ENCODE measurements around the gene PCDHA6.
"Not testable (repeated sequence)": the region's sequence is repeated elsewhere in the genome, so short reads cannot be mapped to it uniquely, and the experiment has no call there.

PCDHA6 gene

DNA sequence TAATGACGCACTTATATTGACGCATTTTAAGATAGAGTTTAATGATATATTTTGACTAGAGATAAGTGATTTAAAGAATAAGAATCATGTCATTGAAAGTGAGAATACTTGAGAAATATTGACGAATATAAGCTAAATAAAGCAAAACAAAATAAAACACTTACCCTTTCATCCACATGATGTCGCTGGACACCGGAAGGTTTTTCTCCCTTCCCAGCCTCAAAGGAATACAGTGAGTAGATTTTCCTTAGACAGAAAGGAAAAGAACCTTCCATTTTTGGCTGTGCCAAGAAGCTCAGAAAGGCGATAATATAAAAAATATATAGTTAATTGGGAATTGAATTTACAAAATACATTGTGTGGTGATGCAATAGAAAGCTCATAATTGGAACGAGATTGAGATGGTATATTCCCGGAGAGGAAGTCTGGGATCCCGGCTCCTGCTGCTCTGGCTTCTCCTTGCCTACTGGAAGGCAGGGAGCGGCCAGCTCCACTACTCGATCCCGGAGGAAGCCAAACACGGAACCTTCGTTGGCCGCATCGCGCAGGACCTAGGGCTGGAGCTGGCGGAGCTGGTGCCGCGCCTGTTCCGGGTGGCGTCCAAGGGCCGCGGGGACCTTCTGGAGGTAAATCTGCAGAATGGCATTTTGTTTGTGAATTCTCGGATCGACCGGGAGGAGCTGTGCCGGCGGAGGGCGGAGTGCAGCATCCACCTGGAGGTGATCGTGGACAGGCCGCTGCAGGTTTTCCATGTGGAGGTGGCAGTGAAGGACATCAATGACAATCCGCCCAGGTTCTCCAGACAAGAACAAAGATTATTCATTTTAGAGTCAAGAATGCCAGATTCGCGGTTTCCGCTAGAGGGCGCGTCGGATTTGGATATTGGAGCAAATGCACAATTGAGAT lies 6.1 kb upstream of the PCDHA6 start, which contains the start of gene PCDHA5:
PCDHA5 (plus strand) TSS at position 239 of the 906 bp plus-strand sequence.
- DNase-seq (ENCODE audit: low spot score), result no peak

DNA sequence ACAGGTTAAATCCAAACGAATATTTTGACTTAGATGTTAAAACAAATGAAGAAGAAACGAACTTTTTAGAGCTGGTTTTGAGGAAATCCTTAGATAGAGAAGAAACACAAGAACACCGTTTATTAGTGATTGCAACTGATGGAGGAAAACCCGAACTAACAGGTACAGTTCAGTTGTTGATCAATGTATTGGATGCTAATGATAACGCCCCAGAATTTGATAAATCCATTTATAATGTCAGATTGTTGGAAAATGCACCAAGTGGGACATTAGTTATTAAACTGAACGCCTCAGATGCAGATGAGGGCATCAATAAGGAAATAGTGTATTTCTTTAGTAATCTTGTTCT lies 5.5 kb upstream of the PCDHA6 start:
- no peak for DNase-seq (ENCODE audit: low spot score)

DNA sequence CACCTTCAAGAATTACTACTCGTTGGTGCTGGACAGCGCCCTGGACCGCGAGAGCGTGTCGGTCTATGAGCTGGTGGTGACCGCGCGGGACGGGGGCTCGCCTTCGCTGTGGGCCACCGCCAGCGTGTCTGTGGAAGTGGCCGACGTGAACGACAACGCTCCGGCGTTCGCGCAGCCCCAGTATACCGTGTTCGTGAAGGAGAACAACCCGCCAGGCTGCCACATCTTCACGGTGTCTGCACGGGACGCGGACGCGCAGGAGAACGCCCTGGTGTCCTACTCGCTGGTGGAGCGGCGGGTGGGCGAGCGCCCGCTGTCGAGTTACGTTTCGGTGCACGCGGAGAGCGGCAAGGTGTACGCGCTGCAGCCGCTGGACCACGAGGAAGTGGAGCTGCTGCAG lies 4.8 kb upstream of the PCDHA6 start:
- DNase-seq (ENCODE audit: low spot score), result not testable (repeated sequence)

DNA sequence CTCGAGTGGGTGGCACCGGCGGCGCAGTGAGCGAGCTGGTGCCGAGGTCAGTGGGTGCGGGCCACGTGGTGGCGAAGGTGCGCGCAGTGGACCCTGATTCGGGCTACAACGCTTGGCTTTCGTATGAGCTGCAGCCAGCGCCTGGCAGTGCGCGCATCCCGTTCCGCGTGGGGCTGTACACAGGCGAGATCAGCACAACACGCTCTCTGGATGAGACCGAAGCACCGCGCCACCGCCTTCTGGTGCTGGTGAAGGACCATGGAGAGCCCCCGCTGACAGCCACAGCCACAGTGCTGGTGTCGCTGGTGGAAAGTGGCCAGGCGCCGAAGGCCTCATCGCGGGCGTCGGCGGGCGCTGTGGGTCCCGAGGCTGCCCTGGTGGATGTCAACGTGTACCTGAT lies 4.3 kb upstream of the PCDHA6 start:
- DNase-seq (ENCODE audit: low spot score), result no peak

DNA sequence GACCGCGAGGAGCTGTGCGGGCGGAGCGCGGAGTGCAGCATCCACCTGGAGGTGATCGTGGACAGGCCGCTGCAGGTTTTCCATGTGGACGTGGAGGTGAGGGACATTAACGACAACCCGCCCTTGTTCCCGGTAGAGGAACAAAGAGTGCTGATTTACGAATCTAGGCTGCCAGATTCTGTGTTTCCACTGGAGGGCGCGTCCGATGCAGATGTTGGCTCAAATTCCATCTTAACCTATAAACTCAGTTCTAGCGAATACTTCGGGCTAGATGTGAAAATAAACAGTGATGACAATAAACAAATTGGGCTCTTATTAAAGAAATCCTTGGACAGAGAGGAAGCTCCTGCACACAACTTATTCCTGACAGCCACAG lies 590 bp downstream of the PCDHA6 start:
- no peak for DNase-seq (ENCODE audit: low spot score)

DNA sequence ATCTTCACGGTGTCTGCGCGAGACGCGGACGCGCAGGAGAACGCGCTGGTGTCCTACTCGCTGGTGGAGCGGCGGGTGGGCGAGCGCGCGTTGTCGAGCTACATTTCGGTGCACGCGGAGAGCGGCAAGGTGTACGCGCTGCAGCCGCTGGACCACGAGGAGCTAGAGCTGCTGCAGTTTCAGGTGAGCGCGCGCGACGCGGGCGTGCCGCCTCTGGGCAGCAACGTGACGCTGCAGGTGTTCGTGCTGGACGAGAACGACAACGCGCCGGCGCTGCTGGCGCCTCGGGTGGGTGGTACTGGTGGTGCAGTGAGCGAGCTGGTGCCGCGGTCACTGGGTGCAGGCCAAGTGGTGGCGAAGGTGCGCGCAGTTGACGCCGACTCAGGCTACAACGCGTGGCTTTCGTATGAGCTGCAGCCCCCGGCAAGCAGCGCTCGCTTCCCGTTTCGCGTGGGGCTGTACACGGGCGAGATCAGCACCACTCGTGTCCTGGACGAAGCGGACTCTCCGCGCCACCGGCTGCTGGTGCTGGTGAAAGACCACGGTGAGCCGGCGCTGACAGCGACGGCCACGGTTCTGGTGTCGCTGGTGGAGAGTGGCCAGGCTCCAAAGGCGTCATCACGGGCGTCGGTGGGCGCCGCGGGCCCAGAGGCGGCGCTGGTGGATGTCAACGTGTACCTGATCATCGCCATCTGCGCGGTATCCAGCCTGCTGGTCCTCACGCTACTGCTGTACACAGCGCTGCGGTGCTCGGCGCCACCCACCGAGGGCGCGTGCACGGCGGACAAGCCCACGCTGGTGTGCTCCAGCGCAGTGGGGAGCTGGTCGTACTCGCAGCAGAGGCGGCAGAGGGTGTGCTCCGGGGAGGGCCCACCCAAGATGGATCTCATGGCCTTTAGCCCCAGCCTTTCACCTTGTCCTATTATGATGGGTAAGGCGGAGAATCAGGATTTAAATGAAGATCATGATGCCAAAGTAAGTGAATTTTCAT lies 2.0 kb downstream of the PCDHA6 start:
- not testable (repeated sequence) for DNase-seq (ENCODE audit: low spot score)

DNA sequence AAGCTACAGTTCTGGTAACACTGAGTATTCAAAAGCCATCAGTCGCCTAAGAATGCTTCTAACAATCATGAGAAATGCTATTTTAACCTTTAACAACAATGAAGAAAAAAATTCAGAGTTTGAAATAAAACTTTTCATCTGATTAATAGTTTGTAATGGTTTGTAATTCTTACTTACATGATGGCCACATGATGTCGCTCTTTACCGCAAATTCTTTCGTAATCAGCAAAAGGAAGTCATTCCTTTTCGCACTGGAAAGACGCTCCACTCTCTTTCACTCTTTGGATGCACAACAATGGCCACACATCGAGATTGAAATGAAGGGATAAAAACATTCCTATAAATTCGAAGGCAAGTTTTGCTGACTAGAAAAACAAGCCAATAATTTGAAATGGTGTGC lies 6.2 kb downstream of the PCDHA6 start, which contains the start of gene PCDHA7:
PCDHA7 (plus strand) TSS at position 277 of the 400 bp plus-strand sequence; CDS start at position 392, 115 bp downstream.
- DNase-seq (ENCODE audit: low spot score), result no peak

DNA sequence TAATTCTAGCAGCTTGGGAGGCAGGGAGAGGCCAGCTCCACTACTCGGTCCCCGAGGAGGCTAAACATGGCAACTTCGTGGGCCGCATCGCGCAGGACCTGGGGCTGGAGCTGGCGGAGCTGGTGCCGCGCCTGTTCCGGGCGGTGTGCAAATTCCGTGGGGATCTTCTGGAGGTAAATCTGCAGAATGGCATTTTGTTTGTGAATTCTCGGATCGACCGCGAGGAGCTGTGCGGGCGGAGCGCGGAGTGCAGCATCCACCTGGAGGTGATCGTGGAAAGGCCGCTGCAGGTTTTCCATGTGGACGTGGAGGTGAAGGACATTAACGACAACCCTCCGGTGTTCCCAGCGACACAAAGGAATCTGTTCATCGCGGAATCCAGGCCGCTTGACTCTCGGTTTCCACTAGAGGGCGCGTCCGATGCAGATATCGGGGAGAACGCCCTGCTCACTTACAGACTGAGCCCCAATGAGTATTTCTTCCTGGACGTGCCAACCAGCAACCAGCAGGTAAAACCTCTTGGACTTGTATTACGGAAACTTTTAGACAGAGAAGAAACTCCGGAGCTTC lies 6.8 kb downstream of the PCDHA6 start:
- DNase-seq (ENCODE audit: low spot score), result not testable (repeated sequence)

DNA sequence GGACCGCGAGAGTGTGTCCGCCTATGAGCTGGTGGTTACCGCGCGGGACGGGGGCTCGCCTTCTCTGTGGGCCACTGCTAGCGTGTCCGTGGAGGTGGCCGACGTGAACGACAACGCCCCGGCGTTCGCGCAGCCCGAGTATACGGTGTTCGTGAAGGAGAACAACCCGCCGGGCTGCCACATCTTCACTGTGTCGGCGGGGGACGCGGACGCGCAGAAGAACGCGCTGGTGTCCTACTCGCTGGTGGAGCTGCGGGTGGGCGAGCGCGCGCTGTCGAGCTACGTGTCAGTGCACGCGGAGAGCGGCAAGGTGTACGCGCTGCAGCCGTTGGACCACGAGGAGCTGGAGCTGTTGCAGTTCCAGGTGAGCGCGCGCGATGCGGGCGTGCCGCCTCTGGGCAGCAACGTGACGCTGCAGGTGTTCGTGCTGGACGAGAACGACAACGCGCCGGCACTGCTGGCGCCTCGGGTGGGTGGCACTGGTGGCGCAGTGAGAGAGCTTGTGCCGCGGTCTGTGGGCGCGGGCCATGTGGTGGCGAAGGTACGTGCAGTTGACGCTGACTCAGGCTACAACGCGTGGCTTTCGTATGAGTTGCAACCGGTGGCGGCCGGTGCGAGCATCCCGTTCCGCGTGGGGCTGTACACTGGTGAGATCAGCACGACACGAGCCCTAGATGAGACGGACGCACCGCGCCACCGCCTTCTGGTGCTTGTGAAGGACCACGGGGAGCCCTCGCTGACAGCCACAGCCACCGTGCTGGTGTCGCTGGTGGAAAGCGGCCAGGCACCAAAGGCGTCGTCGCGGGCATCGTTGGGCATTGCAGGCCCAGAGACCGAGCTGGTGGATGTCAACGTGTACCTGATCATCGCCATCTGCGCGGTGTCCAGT lies 8.1 kb downstream of the PCDHA6 start:
- no peak for DNase-seq (ENCODE audit: low spot score)

DNA sequence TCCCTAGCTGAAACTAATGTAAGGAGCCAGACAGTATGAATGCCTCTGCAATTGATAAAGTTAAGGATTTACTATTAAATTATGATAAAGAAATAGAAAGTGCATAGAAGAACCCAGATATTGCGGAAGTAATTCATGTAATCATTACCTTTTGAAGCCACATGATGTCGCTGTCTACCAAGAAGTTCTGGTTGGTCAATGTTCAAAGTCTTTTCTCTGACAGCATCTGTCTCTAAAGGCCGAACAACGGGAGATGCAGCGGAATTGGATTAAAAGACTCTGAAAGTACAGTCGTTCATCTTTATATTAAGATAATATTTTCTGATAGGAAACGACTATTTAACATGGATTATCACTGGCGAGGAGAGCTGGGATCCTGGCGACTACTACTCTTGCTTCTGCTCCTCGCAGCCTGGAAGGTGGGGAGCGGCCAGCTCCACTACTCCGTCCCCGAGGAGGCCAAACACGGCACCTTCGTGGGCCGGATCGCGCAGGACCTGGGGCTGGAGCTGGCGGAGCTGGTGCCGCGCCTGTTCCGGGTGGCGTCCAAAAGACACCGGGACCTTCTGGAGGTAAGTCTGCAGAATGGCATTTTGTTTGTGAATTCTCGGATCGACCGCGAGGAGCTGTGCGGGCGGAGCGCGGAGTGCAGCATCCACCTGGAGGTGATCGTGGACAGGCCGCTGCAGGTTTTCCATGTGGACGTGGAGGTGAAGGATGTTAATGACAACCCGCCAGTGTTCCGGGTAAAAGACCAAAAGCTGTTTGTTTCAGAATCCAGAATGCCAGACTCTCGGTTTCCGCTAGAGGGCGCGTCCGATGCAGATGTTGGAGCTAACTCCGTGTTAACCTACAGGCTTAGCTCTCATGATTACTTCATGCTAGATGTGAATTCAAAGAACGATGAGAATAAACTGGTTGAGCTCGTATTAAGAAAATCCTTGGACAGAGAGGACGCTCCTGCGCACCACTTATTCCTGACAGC lies 13.5 kb downstream of the PCDHA6 start, which contains the start of gene PCDHA8:
PCDHA8 (plus strand) TSS at position 210 of the 985 bp plus-strand sequence; CDS start at position 345, 135 bp downstream.
- peak; percentile 4 for DNase-seq (ENCODE audit: low spot score)

DNA sequence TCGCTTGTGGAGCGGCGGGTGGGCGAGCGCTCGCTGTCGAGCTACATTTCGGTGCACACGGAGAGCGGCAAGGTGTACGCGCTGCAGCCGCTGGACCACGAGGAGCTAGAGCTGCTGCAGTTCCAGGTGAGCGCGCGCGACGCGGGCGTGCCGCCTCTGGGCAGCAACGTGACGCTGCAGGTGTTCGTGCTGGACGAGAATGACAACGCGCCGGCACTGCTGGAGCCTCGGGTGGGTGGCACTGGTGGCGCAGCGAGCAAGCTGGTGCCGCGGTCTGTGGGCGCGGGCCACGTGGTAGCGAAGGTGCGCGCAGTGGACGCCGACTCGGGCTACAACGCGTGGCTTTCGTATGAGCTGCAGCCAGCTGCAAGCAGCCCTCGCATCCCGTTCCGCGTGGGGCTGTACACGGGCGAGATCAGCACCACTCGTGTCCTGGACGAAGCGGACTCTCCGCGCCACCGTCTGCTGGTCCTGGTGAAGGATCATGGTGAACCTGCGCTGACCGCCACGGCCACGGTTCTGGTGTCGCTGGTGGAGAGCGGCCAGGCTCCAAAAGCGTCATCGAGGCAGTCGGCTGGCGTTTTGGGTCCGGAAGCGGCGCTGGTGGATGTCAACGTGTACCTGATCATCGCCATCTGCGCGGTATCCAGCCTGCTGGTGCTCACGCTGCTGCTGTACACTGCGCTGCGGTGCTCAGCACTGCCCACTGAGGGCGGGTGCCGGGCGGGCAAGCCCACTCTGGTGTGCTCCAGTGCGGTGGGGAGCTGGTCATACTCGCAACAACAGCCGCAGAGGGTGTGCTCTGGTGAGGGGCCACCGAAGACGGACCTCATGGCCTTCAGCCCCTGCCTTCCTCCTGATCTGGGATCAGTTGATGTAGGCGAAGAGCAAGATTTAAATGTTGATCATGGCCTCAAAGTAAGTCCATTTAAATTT lies 15.3 kb downstream of the PCDHA6 start:
- DNase-seq (ENCODE audit: low spot score), result no peak

DNA sequence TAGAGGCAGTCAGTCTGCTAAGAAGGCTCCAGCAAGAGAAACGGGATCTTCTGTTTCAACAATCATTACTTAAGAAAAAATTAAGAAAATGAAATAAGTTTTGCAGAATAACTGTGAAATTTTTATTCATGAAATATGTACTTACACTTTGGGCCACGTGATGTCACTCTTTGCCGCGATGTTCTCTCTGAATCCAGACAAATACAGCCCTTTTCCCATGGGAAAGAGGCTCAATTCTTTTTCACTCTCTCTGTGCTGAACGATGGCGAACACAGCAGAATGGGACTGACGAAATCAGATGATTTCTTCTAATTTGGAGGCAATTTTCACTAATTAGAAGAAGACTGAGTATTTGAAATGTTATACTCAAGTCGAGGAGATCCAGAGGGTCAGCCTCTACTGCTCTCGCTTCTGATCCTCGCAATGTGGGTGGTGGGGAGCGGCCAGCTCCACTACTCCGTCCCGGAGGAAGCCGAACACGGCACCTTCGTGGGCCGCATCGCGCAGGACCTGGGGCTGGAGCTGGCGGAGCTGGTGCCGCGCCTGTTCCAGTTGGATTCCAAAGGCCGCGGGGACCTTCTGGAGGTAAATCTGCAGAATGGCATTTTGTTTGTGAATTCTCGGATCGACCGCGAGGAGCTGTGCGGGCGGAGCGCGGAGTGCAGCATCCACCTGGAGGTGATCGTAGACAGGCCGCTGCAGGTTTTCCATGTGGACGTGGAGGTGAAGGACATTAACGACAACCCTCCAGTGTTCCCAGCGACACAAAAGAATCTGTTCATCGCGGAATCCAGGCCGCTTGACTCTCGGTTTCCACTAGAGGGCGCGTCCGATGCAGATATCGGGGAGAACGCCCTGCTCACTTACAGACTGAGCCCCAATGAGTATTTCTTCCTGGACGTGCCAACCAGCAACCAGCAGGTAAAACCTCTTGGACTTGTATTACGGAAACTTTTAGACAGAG lies 20.7 kb downstream of the PCDHA6 start, which contains the start of gene PCDHA9:
PCDHA9 (plus strand) TSS at position 244 of the 964 bp plus-strand sequence; CDS start at position 358, 114 bp downstream.
- not testable (repeated sequence) for DNase-seq (ENCODE audit: low spot score)

DNA sequence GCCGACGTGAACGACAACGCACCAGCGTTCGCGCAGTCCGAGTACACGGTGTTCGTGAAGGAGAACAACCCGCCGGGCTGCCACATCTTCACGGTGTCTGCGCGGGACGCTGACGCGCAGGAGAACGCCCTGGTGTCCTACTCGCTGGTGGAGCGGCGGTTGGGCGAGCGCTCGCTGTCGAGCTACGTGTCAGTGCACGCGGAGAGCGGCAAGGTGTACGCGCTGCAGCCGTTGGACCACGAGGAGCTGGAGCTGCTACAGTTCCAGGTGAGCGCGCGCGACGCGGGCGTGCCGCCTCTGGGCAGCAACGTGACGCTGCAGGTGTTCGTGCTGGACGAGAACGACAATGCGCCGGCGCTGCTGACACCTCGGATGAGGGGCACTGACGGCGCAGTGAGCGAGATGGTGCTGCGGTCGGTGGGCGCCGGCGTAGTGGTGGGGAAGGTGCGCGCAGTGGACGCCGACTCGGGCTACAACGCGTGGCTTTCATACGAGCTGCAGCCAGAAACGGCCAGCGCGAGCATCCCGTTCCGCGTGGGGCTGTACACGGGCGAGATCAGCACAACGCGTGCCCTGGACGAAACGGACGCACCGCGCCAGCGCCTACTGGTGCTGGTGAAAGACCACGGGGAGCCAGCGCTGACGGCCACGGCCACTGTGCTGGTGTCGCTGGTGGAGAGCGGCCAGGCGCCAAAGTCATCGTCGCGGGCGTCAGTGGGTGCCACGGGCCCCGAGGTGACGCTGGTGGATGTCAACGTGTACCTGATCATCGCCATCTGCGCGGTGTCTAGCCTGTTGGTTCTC lies 22.3 kb downstream of the PCDHA6 start:
- not testable (repeated sequence) for DNase-seq (ENCODE audit: low spot score)

DNA sequence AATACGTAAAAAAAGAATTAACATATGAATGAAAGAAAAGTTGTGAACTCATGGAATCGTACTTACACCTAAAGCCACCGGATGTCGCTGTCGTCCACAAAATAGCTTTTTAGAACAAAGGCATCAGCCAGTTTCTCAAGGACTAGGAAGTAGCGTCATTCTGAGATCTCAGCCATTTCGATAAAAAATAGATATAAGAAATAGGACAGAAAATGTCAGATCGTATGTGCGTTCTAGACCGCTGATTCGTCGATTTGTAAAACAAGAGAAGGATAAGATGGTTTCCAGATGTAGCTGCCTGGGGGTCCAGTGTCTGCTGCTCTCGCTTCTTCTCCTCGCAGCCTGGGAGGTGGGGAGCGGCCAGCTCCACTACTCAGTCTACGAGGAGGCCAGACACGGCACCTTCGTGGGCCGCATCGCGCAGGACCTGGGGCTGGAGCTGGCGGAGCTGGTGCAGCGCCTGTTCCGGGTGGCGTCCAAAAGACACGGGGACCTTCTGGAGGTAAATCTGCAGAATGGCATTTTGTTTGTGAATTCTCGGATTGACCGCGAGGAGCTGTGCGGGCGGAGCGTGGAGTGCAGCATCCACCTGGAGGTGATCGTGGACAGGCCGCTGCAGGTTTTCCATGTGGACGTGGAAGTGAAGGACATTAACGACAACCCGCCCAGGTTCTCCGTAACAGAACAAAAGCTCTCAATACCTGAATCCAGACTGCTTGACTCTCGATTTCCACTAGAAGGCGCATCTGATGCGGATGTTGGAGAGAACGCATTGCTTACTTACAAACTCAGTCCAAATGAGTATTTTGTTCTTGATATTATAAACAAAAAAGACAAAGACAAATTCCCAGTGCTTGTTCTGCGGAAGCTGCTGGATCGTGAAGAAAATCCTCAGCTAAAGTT lies 28.3 kb downstream of the PCDHA6 start, which contains the start of gene PCDHA10:
PCDHA10 (plus strand) TSS at position 126 of the 903 bp plus-strand sequence; CDS start at position 278, 152 bp downstream.
- DNase-seq (ENCODE audit: low spot score), result no peak

All from germinal center (tissue), 1 donor.